ENCODE data around the gene FAM151B.
"Not testable (repeated sequence)": the region's sequence is repeated elsewhere in the genome, so short reads cannot be mapped to it uniquely, and the experiment has no call there.

FAM151B gene

GRCh38 chr5:80577707-80578106, 89.8 kb downstream of the FAM151B start:
- ATAC-seq = no peak
- TF ChIP-seq ZFP3 (CRISPR knock-in tag; IDR thresholded peaks at IDR 0.05) (no peak), ESRRG (CRISPR knock-in tag; IDR thresholded peaks at IDR 0.05) (no peak), ZC3H10 (CRISPR knock-in tag; IDR thresholded peaks at IDR 0.05) (no peak), ZNF70 (CRISPR knock-in tag; IDR thresholded peaks at IDR 0.05) (no peak), ISL1 (CRISPR knock-in tag; IDR thresholded peaks at IDR 0.05) (no peak), PPARA (CRISPR knock-in tag; IDR thresholded peaks at IDR 0.05; ENCODE audit: borderline replicate concordance) (no peak), POU6F1 (CRISPR knock-in tag; IDR thresholded peaks at IDR 0.05; ENCODE audit: borderline replicate concordance, low read depth) (no peak), ZNF565 (CRISPR knock-in tag; conservative IDR thresholded peaks at IDR 0.05; ENCODE audit: low read depth) (no peak), RARB (CRISPR knock-in tag; IDR thresholded peaks at IDR 0.05) (no peak)

GRCh38 chr5:80579050-80579449, 91.2 kb downstream of the FAM151B start:
- no peak for TF ChIP-seq POU6F1 (CRISPR knock-in tag; IDR thresholded peaks at IDR 0.05; ENCODE audit: borderline replicate concordance, low read depth)
- no peak for TF ChIP-seq ZNF565 (CRISPR knock-in tag; conservative IDR thresholded peaks at IDR 0.05; ENCODE audit: low read depth)
- TF ChIP-seq ZNF8 (CRISPR knock-in tag; IDR thresholded peaks at IDR 0.05) = no peak
- TF ChIP-seq SNAI2 (CRISPR knock-in tag; IDR thresholded peaks at IDR 0.05) = no peak
- no peak for TF ChIP-seq ESRRG (CRISPR knock-in tag; IDR thresholded peaks at IDR 0.05)
- TF ChIP-seq OSR1 (CRISPR knock-in tag; IDR thresholded peaks at IDR 0.05) = no peak
- no peak for TF ChIP-seq ZNF70 (CRISPR knock-in tag; IDR thresholded peaks at IDR 0.05)
- TF ChIP-seq ZFP30 (CRISPR knock-in tag; IDR thresholded peaks at IDR 0.05) = no peak
- TF ChIP-seq CSRNP3 (CRISPR knock-in tag; IDR thresholded peaks at IDR 0.05) = no peak
- no peak for TF ChIP-seq ARNTL (CRISPR knock-in tag; IDR thresholded peaks at IDR 0.05; ENCODE audit: borderline replicate concordance, low read depth)
- no peak for TF ChIP-seq PPARA (CRISPR knock-in tag; IDR thresholded peaks at IDR 0.05; ENCODE audit: borderline replicate concordance)
- TF ChIP-seq CREB5 (CRISPR knock-in tag; IDR thresholded peaks at IDR 0.05; ENCODE audit: low read depth) = no peak
- TF ChIP-seq ISL1 (CRISPR knock-in tag; IDR thresholded peaks at IDR 0.05) = no peak
- TF ChIP-seq PATZ1 (CRISPR knock-in tag; IDR thresholded peaks at IDR 0.05; ENCODE audit: borderline replicate concordance) = no peak
- TF ChIP-seq TSHZ2 (CRISPR knock-in tag; IDR thresholded peaks at IDR 0.05) = no peak
- TF ChIP-seq TOX (CRISPR knock-in tag; IDR thresholded peaks at IDR 0.05; ENCODE audit: borderline replicate concordance) = no peak
- TF ChIP-seq BACH2 (CRISPR knock-in tag; IDR thresholded peaks at IDR 0.05; ENCODE audit: borderline replicate concordance) = no peak
- TF ChIP-seq CSDC2 (CRISPR knock-in tag; IDR thresholded peaks at IDR 0.05) = no peak
- ATAC-seq = no peak

GRCh38 chr5:80580291-80580690, 92.4 kb downstream of the FAM151B start:
- not testable (repeated sequence) for ATAC-seq

Measured in SK-N-SH treated with all-trans-retinoic acid at 6 μM for 48 hours (cell line).